GM12878 (cell line): Measurements from ENCODE around the gene NINJ1. TPM values are rescaled to one million over a fixed set of nuclear protein-coding genes. Genes with fewer than 3 reads are reported as not detected.

Source experiments
- ATAC-seq: fragments of 200-7000 bp; cut with Tn5 transposase; 3 replicates; pipeline ENCODE4 v1.9.1; 2020; ENCODE audit warnings: mild to moderate bottlenecking, moderate library complexity
- BruUV-seq: library from RNA; stranded (reverse); fragments of 400-500 nt; replicated peaks from 2 replicates; lab custom pipeline; 2021; lab: Mats Ljungman, UMichigan
- CTCF ChIA-PET: fragments of 300-600 bp; sonication (Branson Sonifier 250); formaldehyde crosslinking; extraction: SDS; loops from one replicate; lab custom pipeline; 2021; ENCODE audit warnings: inconsistent platforms; lab: Yijun Ruan, JAX
- POLR2A ChIA-PET: fragments of 350-600 bp; formaldehyde crosslinking; extraction: SDS; loops from one replicate; lab custom pipeline; 2021; ENCODE audit warnings: inconsistent platforms; lab: Charles Lee
- RAD21 ChIA-PET: fragments of 300-600 bp; sonication (Branson Sonifier 250); formaldehyde crosslinking; loops from one replicate; lab custom pipeline; 2023; ENCODE audit warnings: antibody characterized with exemption; ENCODE audit not compliant: unreplicated experiment; lab: Charles Lee
- SMC1A ChIA-PET: fragments of 300-600 bp; sonication (Branson Sonifier 250); formaldehyde crosslinking; loops from one replicate; lab custom pipeline; 2023; ENCODE audit not compliant: unreplicated experiment, uncharacterized antibody; lab: Charles Lee
- DNase-seq: peaks from one replicate; pipeline ENCODE4 v3.0.0-alpha.2; 2011; ENCODE audit warnings: low read depth, low spot score
- FAIRE-seq: peaks from 3 replicates; lab custom pipeline; 2011; peaks lifted over from hg19 to GRCh38; lab: Jason Lieb, UNC
- H2AFZ ChIP-seq: 2 replicates; pipeline ENCODE4 v1.6.0; 2011; ENCODE audit warnings: low read depth, low read length, control low read depth; ENCODE audit not compliant: control insufficient read depth
- H3K27ac ChIP-seq: 2 replicates; pipeline ENCODE4 v1.5.1; 2011; ENCODE audit warnings: control low read depth; ENCODE audit not compliant: control insufficient read depth, insufficient read depth
- H3K27me3 ChIP-seq, 2 experiments: replicated peaks in 1 of 2; 2 replicates each; pipeline versions ENCODE4 v1.6.0 to v1.6.1; 2011; ENCODE audit warnings: low read length in 1 of 2; ENCODE audit not compliant: control insufficient read depth in 2 of 2, insufficient read depth in 2 of 2
- H3K36me3 ChIP-seq, 2 experiments: 2 replicates each; pipeline ENCODE4 v1.5.1; 2011; ENCODE audit warnings: low read length in 1 of 2; ENCODE audit not compliant: control insufficient read depth in 2 of 2, insufficient read depth in 2 of 2
- H3K4me1 ChIP-seq: 2 replicates; pipeline ENCODE4 v1.6.1; 2011; ENCODE audit warnings: mild to moderate bottlenecking, low read length, moderate library complexity, mixed read lengths; ENCODE audit not compliant: control insufficient read depth, insufficient read depth
- H3K4me2 ChIP-seq: 2 replicates; pipeline ENCODE4 v1.6.0; 2011; ENCODE audit warnings: control low read depth; ENCODE audit not compliant: control insufficient read depth, insufficient read depth
- H3K4me3 ChIP-seq: fragments of 200-600 bp; sonication (generic); 2 replicates; pipeline ENCODE4 v1.5.1; 2016
- H3K79me2 ChIP-seq: 2 replicates; pipeline ENCODE4 v1.6.0; 2011; ENCODE audit warnings: low read length; ENCODE audit not compliant: control insufficient read depth, insufficient read depth
- H3K9ac ChIP-seq: 2 replicates; pipeline ENCODE4 v1.8.0; 2011; ENCODE audit warnings: low read length, control low read depth, mixed read lengths; ENCODE audit not compliant: control insufficient read depth, insufficient read depth
- H3K9me3 ChIP-seq: replicated peaks from 3 replicates; pipeline ENCODE4 v1.5.1; 2011; ENCODE audit warnings: mild to moderate bottlenecking, low read length; ENCODE audit not compliant: control insufficient read depth, insufficient read depth
- H4K20me1 ChIP-seq: 2 replicates; pipeline ENCODE4 v1.6.0; 2011; ENCODE audit not compliant: control insufficient read depth, insufficient read depth
- BCL3 ChIP-seq: IDR thresholded peaks from 2 replicates; pipeline ENCODE4 v1.6.1; 2011; ENCODE audit warnings: borderline replicate concordance, low read depth, mild to moderate bottlenecking, moderate library complexity, low read length; ENCODE audit not compliant: insufficient read depth, poor library complexity, severe bottlenecking
- CBFB ChIP-seq: IDR thresholded peaks from 2 replicates; pipeline ENCODE4 v1.6.1; 2016; ENCODE audit warnings: antibody characterized with exemption, low read depth
- DPF2 ChIP-seq: fragments of 450-650 bp; IDR thresholded peaks from 2 replicates; pipeline ENCODE4 v1.6.1; 2017; ENCODE audit warnings: mild to moderate bottlenecking
- JUND ChIP-seq: IDR thresholded peaks from 2 replicates; pipeline ENCODE4 v1.6.1; 2012; ENCODE audit warnings: low read depth, mild to moderate bottlenecking, low read length, improper control_type of control experiment, moderate library complexity
- KDM1A ChIP-seq: fragments of 200-600 bp; sonication (generic); IDR thresholded peaks from 2 replicates; pipeline ENCODE4 v1.6.1; 2016; ENCODE audit warnings: borderline replicate concordance
- MYC ChIP-seq: IDR thresholded peaks from 2 replicates; pipeline ENCODE4 v1.6.1; 2011; ENCODE audit warnings: mild to moderate bottlenecking, low read length, moderate library complexity, inconsistent platforms; ENCODE audit not compliant: insufficient read depth, insufficient replicate concordance, insufficient read length, severe bottlenecking
- RFX5 ChIP-seq: IDR thresholded peaks from 2 replicates; pipeline ENCODE4 v1.6.1; 2011; ENCODE audit warnings: low read depth, low read length, improper control_type of control experiment
- ZNF687 ChIP-seq: fragments of 450-650 bp; IDR thresholded peaks from 2 replicates; pipeline ENCODE4 v1.6.1; 2017; ENCODE audit warnings: mild to moderate bottlenecking, moderate library complexity
- WGBS: methylation state at CpG from one replicate; pipeline ENCODE4 v1.1.6; 2016; ENCODE audit warnings: low lambda C conversion rate; ENCODE audit not compliant: insufficient replicate concordance, insufficient coverage; ENCODE audit errors: missing lambda C conversion rate; 5-methylcytosine and 5-hydroxymethylcytosine counted together
- in situ Hi-C: fragments of 300-500 bp; cut with MboI; formaldehyde crosslinking; loops from 9 replicates; pipeline ENCODE4 v1.14.3; 2018; ENCODE audit warnings: mixed read lengths
- intact Hi-C: fragments of 100-400 bp; cut with micrococcal nuclease; formaldehyde crosslinking; loops from one replicate; pipeline ENCODE4 v1.14.2; 2022; ENCODE audit not compliant: unreplicated experiment
- polyA plus RNA-seq, 11 experiments: library from polyadenylated mRNA; depleted of rRNA in 4 of 11; unstranded in 6 of 11; stranded (reverse) in 5 of 11; fragments of >200 nt; fragmentation: Nextera tagmentation in 4 of 11; fragmentation: Illumina TruSeq in 1 of 11; extraction: Ambion mirVana in 4 of 11; extraction: Trizol in 1 of 11; gene quantifications; 1 replicate in 1 of 11; 2 replicates in 10 of 11; pipeline versions ENCODE4 v1.2.1 to v1.2.3, GENCODE V29; 2011 to 2016; ENCODE audit warnings: inconsistent platforms in 2 of 11, missing spikeins in 2 of 11, low read depth in 1 of 11
- total RNA-seq, 4 experiments: library from RNA; depleted of rRNA in 3 of 4; stranded (reverse); fragments of >200 nt in 3 of 4; fragmentation: Illumina TruSeq in 1 of 4; extraction: Trizol in 1 of 4; gene quantifications; 2 replicates each; pipeline versions ENCODE4 v1.2.1 to v1.2.3, GENCODE V29; 2013 to 2021

The NINJ1 gene
- total and polyA plus RNA-seq, 10 of the 15 experiments (the other 5 are each of a cell fraction or from before 2014, with no cell fraction given), result 0.64 to 33.5 (median 17.1) TPM

- intact Hi-C loops (no loop called here), in situ Hi-C loops (no loop called here)
- Histone ChIP-seq H3K9ac (no peak overlapping the region), H3K36me3 (no peaks in the 10 kb centered on the region), H3K4me2 (peak overlapping the region; percentile 42; the same call in 1 of the 2 replicates), H2AFZ (no peak overlapping the region), H3K27me3 (peaks cover 8 to 12% of the 10 kb centered on the region in 2 experiments; a peak in 3 of 4 replicates), H4K20me1 (no peaks in the 10 kb centered on the region), H3K9me3 (no peaks in the 10 kb centered on the region), H3K27ac (no peak overlapping the region), H3K4me1 (no peaks in the 10 kb centered on the region), H3K79me2 (no peaks in the 10 kb centered on the region), H3K4me3 (no peak overlapping the region)
- ChIA-PET POLR2A (no interaction called here), SMC1A (no interaction called here), CTCF (interaction anchor here (0.6 kb wide), 1 partner anchor 174 kb away, joined by 4 read pairs; no protein-coding TSS in a partner anchor), RAD21 (no interaction called here)
- WGBS, result 39% methylated on average over 5 of the region's 5 CpGs
- no TSS peak for BruUV-seq
- no peak for TF ChIP-seq JUND
- no peak for TF ChIP-seq BCL3
- no peak for TF ChIP-seq RFX5
- TF ChIP-seq MYC, result no peak
- no peak for TF ChIP-seq KDM1A
- no peak for TF ChIP-seq ZNF687
- no peak for TF ChIP-seq DPF2
- TF ChIP-seq CBFB, result no peak
- ATAC-seq (no peak), DNase-seq (no peak), FAIRE-seq (no peak)
Observed at GRCh38 chr9:93183131-93183662, 49.1 kb upstream of the NINJ1 start.
